ENCODE measurements around the gene MAGEL2.

Gene MAGEL2
- 0 reads per million in 2 donors for total RNA-seq

DNA sequence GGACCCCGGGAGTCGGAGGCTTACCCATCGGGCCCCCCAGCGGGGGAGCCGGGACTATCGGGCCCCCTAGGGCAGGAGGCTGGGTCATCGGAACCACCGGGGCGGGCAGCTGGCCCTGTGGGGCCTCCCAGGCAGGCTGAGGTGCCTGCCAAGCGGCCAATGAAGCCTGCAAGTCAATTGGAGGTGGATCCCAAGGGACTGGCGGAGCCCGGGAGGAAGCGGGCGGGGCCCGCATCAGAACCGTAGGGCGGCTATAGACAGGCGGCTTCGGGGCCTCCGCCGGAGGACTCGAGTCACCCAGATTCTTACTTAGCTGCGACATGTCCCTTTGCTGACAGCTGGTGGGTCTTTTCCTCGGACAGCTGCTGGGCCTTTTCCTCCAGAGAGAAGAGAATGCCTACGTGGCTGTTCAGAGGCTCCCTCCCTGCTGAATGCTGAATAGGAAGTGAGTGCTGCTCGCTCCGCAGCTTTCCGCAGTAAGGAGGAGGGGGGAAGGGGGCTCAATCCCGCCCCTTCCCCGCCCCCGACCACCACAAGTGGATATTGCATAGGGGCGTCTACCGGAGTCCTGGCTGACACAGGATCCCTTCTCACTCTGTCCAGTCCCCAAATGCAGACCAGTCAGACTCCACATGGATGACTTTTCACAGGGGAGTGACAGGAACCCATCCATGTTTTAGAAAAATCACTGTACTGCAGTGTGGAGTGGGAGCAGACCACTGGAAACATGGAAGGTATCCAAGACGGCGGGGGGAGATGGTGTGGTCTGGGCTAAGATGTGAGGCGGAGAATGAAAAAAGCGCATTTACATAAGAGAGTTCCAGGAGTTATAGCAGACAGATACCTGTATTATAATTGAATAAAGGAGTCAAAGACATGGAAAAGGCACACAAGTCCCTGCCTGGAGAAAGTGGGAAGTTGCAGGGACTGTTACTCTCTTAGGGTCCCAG, at the start of gene MAGEL2:
Gene MAGEL2, minus strand, starts transcription at position 447 of the 950 bp plus-strand sequence. Its CDS starts 125 bp downstream, at position 322.
- DNase-seq, result no peak

GRCh38 chr15:23695282-23695681, 47.6 kb upstream of the MAGEL2 start:
- DNase-seq, result no peak

GRCh38 chr15:23694592-23694991, 46.9 kb upstream of the MAGEL2 start:
- no peak for DNase-seq

GRCh38 chr15:23690450-23690852, 42.8 kb upstream of the MAGEL2 start:
- no peak for DNase-seq

DNA sequence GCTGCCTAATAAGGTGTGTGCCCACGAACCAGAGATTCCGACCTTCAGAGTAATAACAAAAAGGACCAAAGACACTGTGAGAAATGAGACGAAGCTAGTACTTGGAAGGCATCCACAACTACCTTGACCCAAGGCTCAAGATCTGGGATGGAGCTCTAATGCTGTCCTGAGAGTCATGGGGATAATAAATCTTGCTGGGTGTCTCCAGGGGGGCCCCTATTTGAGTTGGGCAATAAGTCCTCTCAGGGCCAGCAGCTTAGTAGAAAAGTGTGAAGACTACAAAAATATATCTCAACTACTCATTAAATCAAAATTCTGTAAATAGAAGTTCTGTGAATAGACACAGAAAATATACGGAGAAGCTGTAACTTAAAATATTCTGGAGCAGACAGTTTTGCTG, 42.3 kb upstream of the MAGEL2 start:
- no peak for DNase-seq

DNA sequence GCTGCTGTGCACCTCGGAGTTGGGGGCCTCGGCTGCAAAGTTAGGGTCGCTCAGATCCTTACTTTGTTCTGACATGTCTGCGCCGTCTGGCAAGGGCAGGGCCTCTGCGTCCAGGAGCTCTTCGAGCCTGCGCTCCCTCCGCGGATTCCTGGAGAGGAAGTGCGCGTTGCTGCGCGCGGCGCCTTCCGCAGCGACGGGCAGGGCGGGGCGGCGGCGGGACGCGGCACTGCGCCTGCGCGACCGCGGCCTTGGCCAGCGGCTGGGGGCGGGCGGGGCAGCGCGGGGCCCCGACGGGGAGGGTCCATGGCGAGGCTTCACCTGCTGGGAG, 39.4 kb upstream of the MAGEL2 start, which contains the start of gene NDN:
Gene NDN, minus strand, starts transcription at position 163 of the 328 bp plus-strand sequence. Its CDS starts 88 bp downstream, at position 75.
- no peak for DNase-seq

- DNase-seq, result no peak
These were observed 38.9 kb upstream of the MAGEL2 start for GRCh38 chr15:23686466-23687142.

DNA sequence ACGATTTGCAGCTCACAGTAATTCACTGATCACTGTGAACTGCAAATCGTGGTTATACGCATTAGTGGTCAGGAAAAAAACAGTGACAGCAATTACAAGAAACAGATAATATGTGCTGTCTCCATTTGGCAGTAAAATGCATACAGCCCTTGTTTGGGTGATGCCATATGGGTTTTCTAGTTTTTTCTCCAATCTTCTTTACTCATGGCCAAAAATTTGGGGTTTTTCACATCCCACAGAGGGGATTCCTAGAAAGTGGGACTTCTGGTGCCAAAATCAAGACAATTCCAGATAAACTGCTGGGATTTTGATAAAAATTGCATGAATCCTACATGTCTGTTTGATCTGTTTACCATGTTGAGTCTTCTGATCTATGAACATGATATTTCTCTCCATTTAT, 23.8 kb upstream of the MAGEL2 start:
- no peak for DNase-seq

DNA sequence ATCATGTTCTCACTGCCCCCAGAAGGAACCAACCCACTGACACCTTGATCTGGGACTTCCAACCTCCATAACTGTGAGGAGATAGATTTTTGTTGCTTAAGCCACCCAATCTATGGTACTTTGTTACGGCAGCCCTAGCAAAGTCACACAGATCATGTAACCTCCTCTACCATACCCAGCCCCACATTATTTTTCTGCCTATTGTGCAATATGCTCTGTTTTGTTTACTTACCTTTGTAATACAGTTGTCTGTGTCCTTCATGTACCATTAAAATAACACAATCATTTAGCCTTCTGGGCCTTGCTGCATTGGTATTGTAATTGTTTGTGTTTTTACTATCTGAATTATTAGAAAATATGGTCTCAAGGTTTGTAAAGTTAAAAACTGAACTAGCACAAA, 23.3 kb upstream of the MAGEL2 start:
- no peak for DNase-seq

GRCh38 chr15:23663232-23663631, 15.6 kb upstream of the MAGEL2 start:
- no peak for DNase-seq

DNA sequence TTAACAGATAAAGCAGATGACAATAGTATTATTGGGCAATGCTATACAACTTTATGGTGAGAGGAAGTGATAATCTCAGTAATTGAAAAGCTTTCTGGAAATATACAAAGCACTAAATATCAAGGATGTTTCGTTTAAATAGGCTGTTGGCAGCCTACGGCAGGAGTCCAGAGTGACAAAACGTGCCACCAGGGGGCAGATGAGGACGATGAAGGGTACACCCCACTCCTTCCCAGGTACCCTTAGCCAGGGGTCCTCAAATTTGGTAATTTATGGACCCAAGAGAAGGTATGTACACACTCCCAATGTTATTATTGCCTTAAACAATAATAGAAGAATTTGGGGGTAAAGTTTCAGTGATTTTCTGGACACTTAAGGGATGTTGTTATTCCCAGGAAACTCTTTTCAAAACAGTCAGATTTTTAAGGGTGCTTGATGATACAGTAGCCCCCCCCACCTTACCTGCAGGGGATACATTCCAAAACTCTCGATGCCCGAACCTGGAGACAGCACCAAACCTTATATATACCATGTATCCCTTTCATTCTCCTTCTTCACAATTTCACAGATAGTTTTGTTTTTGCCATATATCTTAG, 1.4 kb upstream of the MAGEL2 start:
- DNase-seq, result no peak

GRCh38 chr15:23647001-23647295, 719 bp downstream of the MAGEL2 start:
- DNase-seq, result no peak

GRCh38 chr15:23646165-23647000, 1.3 kb downstream of the MAGEL2 start:
- DNase-seq, result no peak

DNA sequence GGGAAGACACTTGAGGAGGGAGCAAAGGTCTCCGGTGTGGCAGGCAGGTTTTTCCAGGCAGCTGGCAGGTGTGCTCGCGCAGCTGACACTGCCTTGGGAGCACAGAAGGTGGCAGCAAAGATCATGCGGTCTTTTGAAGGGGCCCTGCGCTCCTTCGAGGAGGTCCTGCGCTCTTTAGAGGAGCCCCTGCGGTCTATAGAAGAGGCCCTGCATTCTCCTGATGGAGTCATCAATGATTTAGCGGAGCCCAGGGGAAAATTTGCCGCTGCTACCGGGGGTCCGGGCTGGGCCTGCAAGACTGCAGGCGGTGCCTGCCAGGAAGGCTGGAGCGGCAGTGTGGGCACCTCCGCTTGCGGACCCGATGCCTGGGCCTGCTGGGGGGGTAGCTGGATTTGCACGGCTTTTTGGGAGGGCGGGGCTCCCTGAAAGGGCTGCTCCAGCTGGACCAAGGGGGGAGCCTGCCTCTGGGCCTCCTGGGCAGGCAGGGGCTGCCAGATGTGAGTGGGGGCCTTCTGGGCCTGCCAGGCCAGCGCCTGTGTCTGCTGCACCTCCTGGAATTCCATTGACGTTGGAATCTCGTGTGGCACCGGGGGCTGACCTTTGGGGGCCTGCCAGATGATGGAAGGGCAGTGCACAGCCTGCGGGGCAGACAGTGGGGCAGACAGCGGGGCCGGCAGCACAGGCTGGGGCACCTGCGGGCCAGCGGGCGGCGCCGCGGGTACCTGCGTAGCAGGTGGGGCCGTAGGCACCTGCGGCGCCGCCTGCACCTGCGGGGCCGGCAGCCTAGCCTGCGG, 2.1 kb downstream of the MAGEL2 start:
- no peak for DNase-seq

DNA sequence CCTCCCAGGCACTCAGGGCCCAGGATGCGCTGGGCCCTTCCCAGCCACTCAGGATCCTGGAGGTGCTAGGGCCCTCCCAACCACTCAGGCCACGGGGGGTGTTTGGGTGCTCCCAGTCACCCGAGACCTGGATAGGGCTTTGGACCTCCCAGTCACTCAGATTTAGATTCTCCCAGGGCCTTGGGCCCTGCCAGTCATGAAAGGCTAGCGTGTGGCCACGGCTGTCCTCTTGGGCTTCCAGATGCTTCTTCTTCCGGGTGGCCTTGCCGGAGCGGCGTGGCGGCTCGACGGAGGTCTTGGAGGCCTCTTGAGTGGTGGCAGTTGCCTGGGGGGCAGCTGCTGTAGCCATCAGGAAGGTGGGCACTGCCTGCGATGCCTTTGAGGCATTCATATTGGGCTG, 2.8 kb downstream of the MAGEL2 start:
- no peak for DNase-seq

GRCh38 chr15:23642413-23643044, 5.1 kb downstream of the MAGEL2 start:
- DNase-seq, result peak; percentile 11

GRCh38 chr15:23634181-23634580, 13.5 kb downstream of the MAGEL2 start:
- no peak for DNase-seq

DNA sequence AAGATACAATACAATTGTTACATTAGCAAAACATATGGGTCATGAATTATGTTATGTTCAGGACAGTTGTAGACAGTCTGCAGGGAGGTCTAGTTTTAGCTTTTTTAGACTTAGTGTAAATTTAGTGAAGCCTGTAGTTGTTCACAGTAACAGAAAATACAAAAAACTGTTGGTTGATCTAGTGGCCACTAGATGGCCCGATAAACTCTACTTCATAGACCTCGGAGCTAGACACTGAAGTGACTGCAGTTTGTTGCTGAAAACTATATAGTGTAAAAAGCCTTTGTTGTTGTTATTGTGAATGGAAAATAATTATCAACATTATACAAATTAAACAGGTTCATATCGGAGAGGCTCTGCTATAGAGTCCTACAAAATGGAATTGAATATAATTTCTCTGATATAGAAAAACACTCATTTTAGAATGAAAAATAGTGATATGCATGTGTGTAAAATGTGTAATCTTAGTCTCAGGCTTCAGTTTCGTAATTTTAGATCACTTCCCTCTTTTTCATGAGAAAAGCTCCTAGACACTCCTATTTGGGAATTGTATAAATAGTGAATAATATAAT, 18.3 kb downstream of the MAGEL2 start:
- DNase-seq, result no peak

DNA sequence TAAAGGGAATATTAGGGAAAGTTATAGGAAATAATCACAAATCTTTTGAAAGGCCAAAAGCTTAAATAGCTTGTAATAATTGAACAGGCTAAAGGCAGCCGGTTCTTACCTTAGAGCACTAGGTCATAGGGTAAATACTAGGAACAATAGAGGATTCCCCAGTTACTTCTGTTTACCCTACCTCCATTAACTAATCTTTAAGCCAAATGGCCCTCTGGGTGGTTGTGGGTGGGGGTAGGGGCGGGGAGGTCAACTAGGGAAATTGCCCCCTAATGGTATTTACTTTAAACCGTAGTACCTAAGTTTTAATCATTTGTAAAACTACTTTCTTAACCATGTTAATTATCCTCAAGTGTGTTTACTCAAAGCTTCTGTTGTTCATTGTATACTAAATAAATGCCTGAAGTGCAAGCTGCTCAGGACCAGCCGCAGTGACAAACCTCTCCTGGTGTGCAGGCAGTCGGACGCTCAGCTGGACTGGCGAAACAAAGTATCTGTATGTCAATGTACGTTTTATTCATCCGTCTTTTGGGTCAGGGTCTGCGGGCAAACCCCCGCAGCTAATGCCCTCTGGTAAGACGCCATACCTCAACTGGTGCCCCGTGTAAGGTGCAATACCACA, 18.9 kb downstream of the MAGEL2 start:
- no peak for DNase-seq

DNA sequence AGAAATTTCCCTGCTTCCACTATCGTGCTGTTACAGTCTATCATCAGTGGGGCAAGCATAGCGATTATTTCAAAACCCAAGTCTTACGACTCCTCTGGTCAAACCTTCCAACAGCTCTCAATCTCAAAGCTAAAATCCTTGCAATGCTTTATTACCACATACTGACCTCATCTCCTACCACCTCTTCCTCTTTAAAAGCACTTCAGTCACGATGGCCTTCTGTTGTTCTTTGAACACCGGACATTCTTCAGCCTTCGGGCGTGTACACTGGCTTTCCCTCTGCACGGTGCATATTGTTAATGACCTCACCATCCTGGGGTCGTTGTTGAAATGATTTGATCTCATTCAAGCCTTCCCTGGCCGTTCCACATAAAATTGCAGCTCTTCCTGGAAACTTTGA, 31.1 kb downstream of the MAGEL2 start:
- no peak for DNase-seq

GRCh38 chr15:23606226-23606625, 41.4 kb downstream of the MAGEL2 start:
- DNase-seq, result no peak

Data from T-helper 9 cell (primary cell).